ENCODE data around the gene PARM1.

PARM1 gene

DNA sequence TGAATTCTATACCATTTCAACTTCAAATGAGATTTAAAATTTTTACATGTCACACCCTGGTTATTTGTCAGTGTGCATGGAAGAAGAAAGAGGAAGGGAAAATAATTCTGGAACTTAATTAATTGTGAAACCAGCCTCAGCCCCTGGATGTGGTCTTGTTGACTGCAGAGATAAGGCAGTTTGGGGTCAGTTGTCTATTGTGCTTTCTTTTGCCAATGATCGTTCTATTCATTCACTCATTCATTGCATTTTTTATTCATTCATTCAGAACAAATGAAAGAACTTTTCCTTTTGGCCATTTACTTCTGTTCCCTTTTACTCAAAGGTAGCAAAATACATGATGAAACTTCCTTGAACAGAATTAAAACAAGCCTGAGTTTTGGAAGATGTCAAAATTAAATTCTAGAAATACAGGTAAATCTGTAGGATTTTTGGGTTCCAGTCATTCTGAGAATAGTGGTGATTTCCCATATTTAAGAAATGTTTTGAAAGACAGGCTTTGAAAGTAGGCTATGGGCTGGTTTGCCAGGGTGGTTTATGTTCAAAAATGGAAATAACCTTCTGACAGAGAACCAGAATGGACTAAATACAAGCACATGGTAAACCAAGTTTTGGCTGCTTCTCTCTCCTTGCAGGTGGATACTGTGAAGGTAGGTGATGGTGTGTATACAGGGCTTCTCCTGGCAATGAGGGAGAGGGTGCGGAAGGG is 35.7 kb downstream of the PARM1 start:
- TF ChIP-seq CTCF (IDR thresholded peaks at IDR 0.05; ENCODE audit: borderline replicate concordance, control extremely low read depth, extremely low read depth, insufficient read depth, missing control alignments) = no peak
- in situ Hi-C loops (cut with MboI; ENCODE audit: low sequenced_read_pairs, unreplicated experiment) = no loop called here
- no peak for DNase-seq (ENCODE audit: low spot score)

DNA sequence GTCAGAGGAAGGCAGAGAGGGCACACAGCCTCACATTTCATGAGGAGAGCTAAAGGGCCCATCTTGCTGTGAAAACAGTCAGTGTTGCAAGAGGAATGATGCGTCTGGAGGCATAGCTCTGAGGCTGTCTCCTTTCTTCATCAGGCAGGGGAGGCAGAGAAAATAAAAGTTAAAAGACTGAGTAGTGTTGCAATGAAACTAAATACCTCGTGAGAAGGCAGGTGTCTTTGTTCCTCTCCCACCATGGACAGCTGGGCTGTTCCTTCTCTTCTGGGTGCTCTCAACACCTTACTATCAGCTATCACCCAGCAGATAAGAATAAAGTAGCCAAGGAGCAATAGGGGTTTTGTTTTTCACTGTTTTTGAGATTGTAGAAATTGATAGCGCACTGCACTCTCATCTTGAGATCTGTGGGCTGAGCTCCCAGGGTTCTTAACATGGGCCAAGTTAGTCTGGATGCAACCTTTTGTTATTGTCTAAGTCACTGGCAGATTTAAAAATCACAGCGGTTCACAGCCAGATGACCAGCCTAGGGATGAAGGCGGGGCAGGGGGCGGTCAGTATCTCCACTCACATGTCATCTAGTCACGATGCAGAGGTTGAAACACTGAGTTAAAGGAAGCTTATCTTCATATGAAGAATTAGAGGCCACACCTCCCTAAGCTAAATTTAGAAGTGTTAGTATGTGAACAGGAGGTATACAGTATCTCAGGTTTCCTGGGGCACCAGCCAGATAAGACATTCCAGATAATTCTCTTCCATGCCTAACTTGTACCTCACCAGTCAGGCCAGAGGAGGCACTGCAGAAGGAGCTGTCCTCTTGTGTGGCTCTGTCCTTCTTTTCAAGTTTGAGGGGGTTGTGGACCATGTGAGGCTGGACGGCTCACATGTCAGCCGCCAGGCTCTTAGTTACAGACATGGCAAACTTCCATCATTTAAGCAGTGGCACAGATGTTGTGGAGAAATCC is 36.9 kb downstream of the PARM1 start:
- no peak for TF ChIP-seq CTCF (IDR thresholded peaks at IDR 0.05; ENCODE audit: borderline replicate concordance, control extremely low read depth, extremely low read depth, insufficient read depth, missing control alignments)
- DNase-seq (ENCODE audit: low spot score) = no peak
- in situ Hi-C loops (cut with MboI; ENCODE audit: low sequenced_read_pairs, unreplicated experiment) = no loop called here

GRCh38 chr4:74970577-74970976 is 37.7 kb downstream of the PARM1 start:
- in situ Hi-C loops (cut with MboI; ENCODE audit: low sequenced_read_pairs, unreplicated experiment) = no loop called here
- DNase-seq (ENCODE audit: low spot score) = no peak

DNA sequence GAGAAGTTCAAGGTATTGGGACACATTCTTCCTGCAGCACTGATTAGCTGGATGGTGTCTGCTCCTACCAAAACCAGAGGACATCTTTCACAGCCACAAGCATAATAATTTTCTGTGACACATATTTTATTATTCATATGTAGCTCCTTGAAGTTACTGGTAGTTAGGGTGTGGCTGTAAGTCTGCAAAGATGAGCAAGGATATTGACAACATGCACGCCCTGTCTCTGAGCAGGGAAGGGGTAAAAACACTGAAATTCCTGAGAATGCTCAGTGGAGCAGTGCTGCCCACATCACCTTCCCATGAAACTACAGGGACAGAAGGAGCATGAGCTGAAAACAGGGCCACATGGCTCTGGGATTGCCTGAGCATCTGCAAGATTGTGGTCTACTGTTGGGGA is 38.9 kb downstream of the PARM1 start:
- TF ChIP-seq CTCF (IDR thresholded peaks at IDR 0.05; ENCODE audit: borderline replicate concordance, control extremely low read depth, extremely low read depth, insufficient read depth, missing control alignments) = no peak
- no peak for DNase-seq (ENCODE audit: low spot score)
- in situ Hi-C loops (cut with MboI; ENCODE audit: low sequenced_read_pairs, unreplicated experiment) = no loop called here

More at GRCh38 chr4:74970577-74970976, 37.7 kb downstream of the PARM1 start:
- TF ChIP-seq CTCF (IDR thresholded peaks at IDR 0.05; ENCODE audit: borderline replicate concordance, control extremely low read depth, extremely low read depth, insufficient read depth, missing control alignments) = no peak

DNA sequence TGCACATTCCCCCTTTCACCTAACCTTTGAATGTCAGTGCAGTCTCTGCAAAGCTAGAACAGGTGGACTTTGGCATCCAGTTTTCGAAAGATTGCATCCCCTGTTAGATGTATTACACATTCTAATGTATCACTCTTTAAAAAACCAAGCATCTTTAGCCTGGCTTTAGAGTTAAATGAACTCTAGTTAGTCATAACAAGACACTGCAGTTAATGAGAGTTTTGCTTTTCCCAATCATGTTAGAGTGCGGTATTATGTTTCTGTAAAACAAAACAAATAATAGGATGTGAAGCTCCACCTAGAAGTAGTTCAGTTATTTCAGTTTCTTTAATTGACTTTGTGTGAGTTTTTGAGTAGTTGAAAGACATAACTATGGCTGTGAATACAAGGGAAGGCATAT is 42.2 kb downstream of the PARM1 start:
- in situ Hi-C loops (cut with MboI; ENCODE audit: low sequenced_read_pairs, unreplicated experiment) = no loop called here
- no peak for TF ChIP-seq CTCF (IDR thresholded peaks at IDR 0.05; ENCODE audit: borderline replicate concordance, control extremely low read depth, extremely low read depth, insufficient read depth, missing control alignments)
- DNase-seq (ENCODE audit: low spot score) = no peak

- in situ Hi-C loops (cut with MboI; ENCODE audit: low sequenced_read_pairs, unreplicated experiment) = no loop called here
- no peak for DNase-seq (ENCODE audit: low spot score)
- no peak for TF ChIP-seq CTCF (IDR thresholded peaks at IDR 0.05; ENCODE audit: borderline replicate concordance, control extremely low read depth, extremely low read depth, insufficient read depth, missing control alignments)
Observed at GRCh38 chr4:74975848-74976824, 43.2 kb downstream of the PARM1 start.

Data from GM13976 (cell line).